ENCODE measurements around the gene IL1B.

Gene IL1B

DNA sequence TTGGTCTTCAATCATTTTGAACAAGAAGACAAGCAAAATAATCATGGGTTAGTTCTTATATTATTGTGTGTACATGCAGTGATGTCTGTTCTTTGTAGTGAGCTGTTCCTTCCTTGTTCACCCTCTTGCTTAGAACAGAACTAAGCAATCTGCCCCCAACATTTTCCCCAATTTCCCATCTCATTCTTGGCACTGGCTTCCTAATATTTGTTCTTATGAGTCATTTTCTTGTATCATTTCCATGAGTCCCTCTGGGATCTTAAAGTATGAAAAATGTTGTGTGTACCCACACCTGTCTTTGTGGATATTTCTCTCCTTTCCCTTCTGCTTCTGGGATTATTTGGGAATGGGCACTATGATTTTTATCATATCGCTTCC lies 3.5 kb upstream of the IL1B start:
- no peak overlapping the region for H3K4me3 ChIP-seq (replicated peaks; ENCODE audit: low read depth, low read length)
- TF ChIP-seq, protein P1, sequence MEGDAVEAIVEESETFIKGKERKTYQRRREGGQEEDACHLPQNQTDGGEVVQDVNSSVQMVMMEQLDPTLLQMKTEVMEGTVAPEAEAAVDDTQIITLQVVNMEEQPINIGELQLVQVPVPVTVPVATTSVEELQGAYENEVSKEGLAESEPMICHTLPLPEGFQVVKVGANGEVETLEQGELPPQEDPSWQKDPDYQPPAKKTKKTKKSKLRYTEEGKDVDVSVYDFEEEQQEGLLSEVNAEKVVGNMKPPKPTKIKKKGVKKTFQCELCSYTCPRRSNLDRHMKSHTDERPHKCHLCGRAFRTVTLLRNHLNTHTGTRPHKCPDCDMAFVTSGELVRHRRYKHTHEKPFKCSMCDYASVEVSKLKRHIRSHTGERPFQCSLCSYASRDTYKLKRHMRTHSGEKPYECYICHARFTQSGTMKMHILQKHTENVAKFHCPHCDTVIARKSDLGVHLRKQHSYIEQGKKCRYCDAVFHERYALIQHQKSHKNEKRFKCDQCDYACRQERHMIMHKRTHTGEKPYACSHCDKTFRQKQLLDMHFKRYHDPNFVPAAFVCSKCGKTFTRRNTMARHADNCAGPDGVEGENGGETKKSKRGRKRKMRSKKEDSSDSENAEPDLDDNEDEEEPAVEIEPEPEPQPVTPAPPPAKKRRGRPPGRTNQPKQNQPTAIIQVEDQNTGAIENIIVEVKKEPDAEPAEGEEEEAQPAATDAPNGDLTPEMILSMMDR (IDR thresholded peaks at IDR 0.05; ENCODE audit: low read length, missing control alignments), result no peak
- DNase-seq (ENCODE audit: low read depth), result peak; percentile 40

DNA sequence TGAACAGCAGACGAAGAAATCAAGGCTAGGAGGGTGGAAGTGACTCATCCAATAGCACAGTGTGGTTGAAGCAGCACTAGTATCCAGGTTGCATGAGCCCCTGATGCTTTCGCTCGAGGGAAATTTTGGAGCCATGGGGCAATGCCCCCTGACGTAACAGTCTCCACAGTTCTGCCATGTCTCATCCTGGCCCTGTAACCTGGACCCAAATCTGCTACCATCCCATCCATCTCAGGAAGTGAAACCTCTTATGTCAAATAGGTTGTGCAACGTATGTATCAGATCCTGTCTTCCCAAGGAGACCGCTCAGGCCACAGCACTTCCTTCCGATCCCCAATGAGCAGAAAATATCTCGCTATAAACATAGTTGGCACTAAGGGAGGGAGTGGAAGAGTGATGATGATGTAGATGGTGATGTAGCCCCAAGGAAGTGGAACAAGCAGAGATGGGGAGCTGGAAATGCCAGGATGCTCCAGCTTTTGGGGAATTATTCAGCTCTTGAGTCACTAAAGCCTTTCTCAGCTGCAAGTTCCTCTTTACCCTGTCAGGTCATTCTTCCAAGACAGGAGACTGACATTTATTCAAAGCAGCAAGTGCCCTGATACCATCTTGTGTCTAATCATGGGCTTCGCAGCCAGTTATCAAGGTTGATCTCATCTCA lies 3.0 kb upstream of the IL1B start:
- H3K4me3 ChIP-seq (replicated peaks; ENCODE audit: low read depth, low read length), result no peak overlapping the region
- DNase-seq (ENCODE audit: low read depth), result peak; percentile 74
- TF ChIP-seq, protein P1 (IDR thresholded peaks at IDR 0.05; ENCODE audit: low read length, missing control alignments), result no peak

DNA sequence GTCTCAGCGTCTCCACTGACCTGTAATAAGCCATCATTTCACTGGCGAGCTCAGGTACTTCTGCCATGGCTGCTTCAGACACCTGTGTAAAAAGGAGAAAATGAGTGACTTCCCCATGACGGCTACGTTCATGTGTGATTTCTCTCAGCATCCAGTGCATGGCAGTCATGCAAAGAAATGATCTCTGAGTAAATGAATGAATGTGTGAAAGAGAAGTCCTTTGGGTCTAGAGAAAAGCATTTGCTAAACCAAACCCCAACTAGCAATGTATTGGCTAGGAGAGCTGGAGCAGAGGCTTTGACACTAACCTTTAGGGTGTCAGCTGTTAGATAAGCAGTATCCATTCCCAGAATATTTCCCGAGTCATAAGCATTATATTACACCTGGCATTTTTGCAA lies 417 bp downstream of the IL1B start:
- no peak for DNase-seq (ENCODE audit: low read depth)
- TF ChIP-seq, protein P1 (IDR thresholded peaks at IDR 0.05; ENCODE audit: low read length, missing control alignments), result no peak
- H3K4me3 ChIP-seq (replicated peaks; ENCODE audit: low read depth, low read length), result peak overlapping the region; percentile 71

DNA sequence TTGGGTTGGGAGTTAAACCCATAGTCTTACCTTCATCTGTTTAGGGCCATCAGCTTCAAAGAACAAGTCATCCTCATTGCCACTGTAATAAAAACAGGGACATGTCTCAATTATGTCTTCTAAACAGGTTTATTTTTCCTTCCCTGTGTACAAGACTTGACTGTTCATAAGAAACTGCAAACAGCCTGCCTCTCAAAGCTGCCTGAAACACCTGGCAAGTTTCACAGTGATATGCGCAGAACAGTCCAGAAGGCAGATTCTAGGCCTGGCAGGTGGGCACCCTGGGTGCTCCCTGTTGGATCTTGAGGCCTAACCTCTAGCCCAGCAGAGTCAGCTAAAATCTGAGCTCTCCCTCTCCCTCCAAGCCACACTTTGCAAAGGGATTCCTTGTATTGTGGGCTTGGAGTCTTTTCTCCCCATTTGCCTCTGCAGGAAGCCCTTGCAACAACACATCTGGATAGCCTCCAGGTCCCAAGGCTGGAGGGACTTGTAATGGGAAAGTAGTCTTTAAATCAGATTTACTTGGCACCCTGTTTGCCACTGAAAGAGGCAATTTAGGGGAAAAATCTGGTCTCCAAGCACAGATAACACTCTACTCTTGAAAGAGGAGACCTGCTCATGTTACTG lies 930 bp downstream of the IL1B start:
- peak; percentile 78 for DNase-seq (ENCODE audit: low read depth)
- peak overlapping the region; percentile 71 for H3K4me3 ChIP-seq (replicated peaks; ENCODE audit: low read depth, low read length)
- TF ChIP-seq, protein P1 (IDR thresholded peaks at IDR 0.05; ENCODE audit: low read length, missing control alignments), result no peak

DNA sequence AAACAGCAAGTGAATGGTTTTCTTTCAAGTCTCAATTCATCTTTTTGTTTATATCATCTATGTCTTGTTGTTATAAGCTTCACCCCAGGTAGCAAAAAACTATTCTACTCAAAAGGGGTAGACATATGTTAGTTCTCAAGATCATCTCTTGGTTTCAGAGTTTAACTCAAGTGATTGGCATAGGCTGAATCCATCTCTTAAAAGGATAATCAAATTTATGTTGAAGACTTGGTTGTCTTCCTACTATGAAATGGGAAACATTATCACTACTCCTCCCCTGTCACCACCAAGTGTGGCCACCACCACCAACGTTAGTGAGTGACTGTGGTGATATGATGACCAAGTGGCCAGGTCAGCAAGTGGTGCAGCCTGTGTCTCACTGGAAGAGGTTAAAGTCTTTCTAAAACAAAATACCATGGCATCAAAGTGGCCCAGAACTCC lies 1.5 kb downstream of the IL1B start:
- H3K4me3 ChIP-seq (replicated peaks; ENCODE audit: low read depth, low read length), result peak overlapping the region; percentile 71
- TF ChIP-seq, protein P1 (IDR thresholded peaks at IDR 0.05; ENCODE audit: low read length, missing control alignments), result no peak
- DNase-seq (ENCODE audit: low read depth), result peak; percentile 28

DNA sequence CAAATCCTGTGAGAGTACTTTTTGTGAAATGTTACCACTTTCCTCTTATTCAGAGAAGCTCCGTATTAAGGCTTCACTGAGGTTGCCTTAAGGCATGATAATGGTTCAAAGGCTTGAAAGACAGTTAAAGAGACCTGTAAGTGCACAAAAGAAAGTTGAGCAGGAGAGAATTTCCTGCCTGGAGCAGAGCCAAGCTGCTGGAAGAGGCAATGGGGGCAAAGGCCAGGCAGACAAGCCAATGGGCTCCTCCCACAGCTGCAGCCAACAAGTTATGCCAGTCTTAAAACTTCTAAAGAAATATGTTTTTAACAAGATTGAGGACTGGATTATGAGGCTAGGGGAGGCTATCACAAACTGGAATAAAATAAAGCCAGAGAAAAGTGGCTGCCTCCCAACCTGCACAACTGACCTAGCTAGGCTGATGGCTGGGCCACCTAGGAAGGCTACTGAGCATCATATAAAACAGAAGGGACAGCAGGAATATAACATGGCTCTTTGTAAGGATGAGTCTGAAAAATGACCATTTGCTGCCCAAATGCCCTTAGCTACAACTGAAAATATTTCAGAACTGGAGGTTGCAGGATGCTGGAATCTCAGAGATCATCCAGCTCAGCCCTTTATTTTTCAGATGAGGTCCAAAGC lies 2.1 kb downstream of the IL1B start:
- peak overlapping the region; percentile 71 for H3K4me3 ChIP-seq (replicated peaks; ENCODE audit: low read depth, low read length)
- TF ChIP-seq, protein P1 (IDR thresholded peaks at IDR 0.05; ENCODE audit: low read length, missing control alignments), result no peak

More for the DNA sequence above, 2.1 kb downstream of the IL1B start:
- DNase-seq (ENCODE audit: low read depth), result peak; percentile 66

All from fibroblast of pulmonary artery (primary cell).